ENCODE data around the gene MCOLN2.

- TF ChIP-seq EZH2 (IDR thresholded peaks at IDR 0.05; ENCODE audit: borderline replicate concordance, low read depth, low read length, severe bottlenecking): no peak
- no peak for TF ChIP-seq CTCF (IDR thresholded peaks at IDR 0.05; ENCODE audit: borderline replicate concordance, extremely low read depth, low read length, poor library complexity, severe bottlenecking)
These were observed at the start of gene MCOLN2 for GRCh38 chr1:84996846-84997666.

Data from DND-41 (cell line).